Peyer's patch (tissue), 4 donors: Measurements from ENCODE around the gene DCANP1. TPM values are rescaled to one million over a fixed set of nuclear protein-coding genes. Genes with fewer than 3 reads are reported as not detected.
"Not testable (repeated sequence)": the region's sequence is repeated elsewhere in the genome, so short reads cannot be mapped to it uniquely, and the experiment has no call there.

ENCODE experiments used
- DNase-seq, 3 donors: peaks; one replicate each; pipeline ENCODE4 v3.0.0-alpha.2; 2017 to 2019
- H3K27ac ChIP-seq, 4 donors: fragments of 200-600 bp; sonication (generic); one replicate each; pipeline ENCODE4 v1.5.1; 2016 to 2019
- H3K27me3 ChIP-seq, 2 donors: fragments of 200-600 bp; sonication (generic); one replicate each; pipeline ENCODE4 v1.5.1; 2019
- H3K36me3 ChIP-seq, 3 donors: fragments of 200-600 bp; sonication (generic); one replicate each; pipeline ENCODE4 v1.5.1; 2016 to 2019
- H3K4me1 ChIP-seq, 4 donors: fragments of 200-600 bp; sonication (generic); one replicate each; pipeline ENCODE4 v1.5.1; 2016 to 2019
- H3K4me3 ChIP-seq, 4 donors: fragments of 200-600 bp; sonication (generic); 1 replicate in 3 of 4; 2 replicates in 1 of 4; pipeline ENCODE4 v1.5.1; 2016 to 2019; ENCODE audit warnings: mild to moderate bottlenecking in 1 of 4
- H3K9me3 ChIP-seq, 4 donors: fragments of 200-600 bp; sonication (generic); one replicate each; pipeline ENCODE4 v1.5.1; 2016 to 2019; ENCODE audit warnings: mild to moderate bottlenecking in 1 of 4
- POLR2A ChIP-seq, 2 donors: fragments of 450-650 bp; IDR thresholded peaks; one replicate each; pipeline ENCODE4 v1.5.1; 2017; ENCODE audit warnings: antibody characterized with exemption in 2 of 2, mild to moderate bottlenecking in 2 of 2, moderate library complexity in 2 of 2
- total RNA-seq, 4 donors: library from RNA; depleted of rRNA; stranded (reverse); fragments of >200 nt; gene quantifications; one replicate each; pipeline ENCODE4 v1.1.0, GENCODE V29; 2016
- TF ChIP-seq, protein P1 (sequence below), 6 experiments: fragments of 450-650 bp in 4 of 6; fragments of 200-600 bp in 2 of 6; sonication (generic) in 1 of 6; IDR thresholded peaks; one replicate each; pipeline ENCODE4 v1.5.1; 2017 to 2019; ENCODE audit warnings: antibody characterized with exemption in 6 of 6, mild to moderate bottlenecking in 3 of 6, moderate library complexity in 1 of 6

Gene DCANP1, protein sequence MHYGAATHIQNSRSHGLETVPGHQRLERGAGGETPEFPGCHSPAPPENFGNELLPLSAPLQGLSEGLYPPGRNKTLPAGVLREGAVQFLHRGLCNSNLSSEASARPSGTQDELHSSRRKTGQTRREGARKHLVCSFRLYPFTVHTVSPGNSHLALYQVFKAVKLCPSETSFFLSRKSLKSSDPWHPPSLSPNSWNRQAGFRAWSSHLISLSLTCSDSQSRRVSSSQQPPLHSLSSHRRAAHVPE
- total RNA-seq, result 1 to 10 TPM in 1 of 4 donors, under 1 TPM in 1, not detected in 2; 0.27 to 1.7 TPM

DNA sequence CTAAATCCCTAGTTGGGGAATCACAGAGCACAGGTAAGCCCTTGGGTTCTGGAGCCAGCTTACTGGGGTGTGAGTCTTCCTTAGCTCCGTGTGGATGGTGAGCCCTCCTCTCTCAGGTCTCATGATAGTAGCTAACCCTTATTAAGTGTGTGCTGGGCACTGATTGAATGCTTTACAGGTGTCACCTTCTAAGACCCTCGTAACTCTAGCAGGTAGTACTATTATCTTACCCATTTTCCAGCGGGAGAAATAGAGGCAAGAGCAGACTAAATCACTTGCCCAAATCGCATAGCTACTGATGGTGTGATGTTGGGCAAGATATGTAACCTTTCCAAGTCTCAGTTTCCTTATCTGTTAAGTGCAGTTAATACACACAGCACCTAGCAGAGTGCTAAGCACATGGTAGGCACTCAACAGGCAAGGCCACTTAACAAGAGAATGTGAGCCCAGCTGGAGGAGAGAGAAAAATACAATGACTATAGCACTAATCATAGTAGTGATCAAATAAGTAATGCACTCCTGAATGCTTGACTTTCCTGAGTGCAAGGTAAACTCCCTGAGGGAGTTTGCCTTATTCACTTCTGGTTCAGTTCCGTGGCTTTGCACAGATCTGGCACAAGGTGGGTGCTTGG is at the start of gene DCANP1:
DCANP1 (minus strand) TSS at position 51 of the 632 bp plus-strand sequence. CDS start 240 bp downstream, outside the sequence.
- no peak for TF ChIP-seq POLR2A (IDR thresholded peaks at IDR 0.05)
- TF ChIP-seq, protein P1, sequence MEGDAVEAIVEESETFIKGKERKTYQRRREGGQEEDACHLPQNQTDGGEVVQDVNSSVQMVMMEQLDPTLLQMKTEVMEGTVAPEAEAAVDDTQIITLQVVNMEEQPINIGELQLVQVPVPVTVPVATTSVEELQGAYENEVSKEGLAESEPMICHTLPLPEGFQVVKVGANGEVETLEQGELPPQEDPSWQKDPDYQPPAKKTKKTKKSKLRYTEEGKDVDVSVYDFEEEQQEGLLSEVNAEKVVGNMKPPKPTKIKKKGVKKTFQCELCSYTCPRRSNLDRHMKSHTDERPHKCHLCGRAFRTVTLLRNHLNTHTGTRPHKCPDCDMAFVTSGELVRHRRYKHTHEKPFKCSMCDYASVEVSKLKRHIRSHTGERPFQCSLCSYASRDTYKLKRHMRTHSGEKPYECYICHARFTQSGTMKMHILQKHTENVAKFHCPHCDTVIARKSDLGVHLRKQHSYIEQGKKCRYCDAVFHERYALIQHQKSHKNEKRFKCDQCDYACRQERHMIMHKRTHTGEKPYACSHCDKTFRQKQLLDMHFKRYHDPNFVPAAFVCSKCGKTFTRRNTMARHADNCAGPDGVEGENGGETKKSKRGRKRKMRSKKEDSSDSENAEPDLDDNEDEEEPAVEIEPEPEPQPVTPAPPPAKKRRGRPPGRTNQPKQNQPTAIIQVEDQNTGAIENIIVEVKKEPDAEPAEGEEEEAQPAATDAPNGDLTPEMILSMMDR (IDR thresholded peaks at IDR 0.05), result no peak
- Histone ChIP-seq H3K4me1 (no peaks in the 10 kb centered on the region), H3K27me3 (no peaks in the 10 kb centered on the region), H3K36me3 (no peaks in the 10 kb centered on the region), H3K9me3 (no peaks in the 10 kb centered on the region), H3K27ac (no peak within 1 kb of the TSS), H3K4me3 (no peak within 1 kb of the TSS)
- no peak for DNase-seq

DNA sequence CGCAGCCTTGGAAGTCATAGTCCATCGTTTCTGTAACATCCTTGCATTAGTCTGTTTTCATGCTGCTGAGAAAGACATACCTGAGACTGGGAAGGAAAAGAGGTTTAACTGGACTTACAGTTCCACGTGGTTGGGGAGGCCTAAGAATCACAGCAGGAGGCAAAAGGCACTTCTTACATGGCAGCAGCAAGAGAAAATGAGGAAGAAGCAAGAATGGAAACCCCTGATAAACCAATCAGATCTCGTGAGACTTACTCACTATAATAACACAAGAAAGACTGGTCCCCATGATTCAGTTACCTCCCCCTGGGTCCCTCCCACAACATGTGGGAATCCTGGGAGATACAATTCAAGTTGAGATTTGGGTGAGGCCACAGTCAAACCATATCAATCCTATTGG is 48.4 kb upstream of the DCANP1 start:
- not testable (repeated sequence) for H3K36me3 ChIP-seq, H3K4me3 ChIP-seq, H3K27me3 ChIP-seq, H3K27ac ChIP-seq, H3K4me1 ChIP-seq, DNase-seq, H3K9me3 ChIP-seq

DNA sequence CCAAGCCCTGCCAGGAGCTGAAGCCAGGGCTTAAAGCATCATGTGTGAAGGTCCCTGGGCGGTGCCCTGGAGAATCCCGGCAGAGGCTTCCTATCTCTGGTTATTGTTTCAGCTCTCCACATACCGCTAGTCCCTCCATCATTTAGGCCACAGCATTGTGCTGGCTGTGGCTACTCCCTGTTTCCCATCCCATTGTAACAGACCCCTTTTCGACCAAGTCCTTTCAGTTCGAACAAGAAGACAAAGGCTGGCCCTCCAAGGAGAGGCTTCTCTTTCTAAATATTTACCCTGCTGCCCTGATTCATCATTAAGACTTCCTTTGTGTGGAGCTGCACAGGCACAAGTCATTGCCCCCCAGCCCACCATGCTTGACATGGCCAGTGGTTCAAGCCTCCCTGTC is 47.0 kb upstream of the DCANP1 start:
- no peak overlapping the region for H3K27ac ChIP-seq
- peaks cover 0 to 12% of the 10 kb centered on the region in 2 donors for H3K27me3 ChIP-seq
- H3K9me3 ChIP-seq, result no peaks in the 10 kb centered on the region
- no peak for DNase-seq
- H3K4me1 ChIP-seq, result peaks cover 0 to 12% (median 0%) of the 10 kb centered on the region in 4 donors
- no peak overlapping the region for H3K4me3 ChIP-seq
- no peaks in the 10 kb centered on the region for H3K36me3 ChIP-seq
- TF ChIP-seq, protein P1 (IDR thresholded peaks at IDR 0.05), result no peak
- no peak for TF ChIP-seq POLR2A (IDR thresholded peaks at IDR 0.05)

DNA sequence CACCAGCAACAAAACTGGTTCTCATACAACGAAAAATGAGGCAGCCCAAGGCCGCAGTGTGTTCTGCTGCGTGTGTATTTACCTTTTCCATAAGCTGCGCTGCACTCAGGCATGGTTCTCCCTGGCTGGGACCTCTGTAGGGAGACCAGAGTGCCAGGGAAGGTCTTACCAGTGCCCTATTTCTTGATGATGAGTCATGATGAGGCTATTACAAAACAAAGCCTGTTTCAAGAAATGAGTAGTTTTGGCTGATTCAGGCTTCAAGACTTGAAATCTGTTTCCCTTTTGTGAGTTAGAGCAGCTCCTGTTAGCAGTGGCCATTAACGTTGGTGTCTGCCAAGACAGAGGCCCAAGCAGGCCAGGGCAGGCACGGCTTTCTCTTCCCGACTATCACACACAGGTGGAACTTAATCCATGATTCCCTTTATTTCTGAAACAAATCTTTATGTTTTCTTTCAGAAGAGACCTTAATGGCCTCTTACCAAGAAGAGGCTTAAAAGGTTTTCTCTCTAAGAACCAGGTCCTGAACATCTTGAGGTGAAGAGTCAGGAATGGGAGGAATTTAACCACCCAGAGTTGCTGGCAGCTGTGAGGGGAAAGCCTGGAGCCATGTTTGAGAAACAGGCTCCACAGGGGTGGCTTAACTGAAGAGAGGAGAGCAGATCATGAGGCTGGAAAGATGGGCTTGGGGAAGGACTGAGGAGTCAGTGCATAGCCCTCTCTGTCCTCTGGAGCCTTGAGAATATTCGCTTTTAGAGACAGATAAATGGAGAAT is 46.4 kb upstream of the DCANP1 start:
- Histone ChIP-seq H3K4me1 (peaks cover 0 to 18% (median 0%) of the 10 kb centered on the region in 4 donors), H3K36me3 (no peaks in the 10 kb centered on the region), H3K4me3 (no peak overlapping the region), H3K27me3 (peaks cover 0 to 18% of the 10 kb centered on the region in 2 donors), H3K9me3 (no peaks in the 10 kb centered on the region), H3K27ac (no peak overlapping the region)
- no peak for TF ChIP-seq POLR2A (IDR thresholded peaks at IDR 0.05)
- no peak for DNase-seq

DNA sequence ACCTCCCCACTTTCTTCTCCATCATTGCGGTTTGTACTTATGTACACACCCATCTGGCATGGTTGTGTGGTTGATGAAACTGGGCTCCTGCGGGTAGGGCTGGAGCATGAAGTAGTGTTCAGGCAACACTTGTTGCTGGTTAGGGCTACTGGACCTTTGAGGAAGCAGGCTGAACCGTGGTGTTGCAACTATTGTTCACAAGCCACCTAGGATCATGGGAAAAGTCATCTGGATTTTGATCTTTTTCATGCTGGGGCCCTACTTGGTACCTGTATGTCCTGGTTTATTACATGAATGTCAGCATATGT is 45.1 kb upstream of the DCANP1 start:
- DNase-seq, result no peak
- no peak overlapping the region for H3K27ac ChIP-seq
- peaks cover 0 to 28% of the 10 kb centered on the region in 2 donors for H3K27me3 ChIP-seq
- H3K9me3 ChIP-seq, result no peaks in the 10 kb centered on the region
- no peak overlapping the region for H3K4me3 ChIP-seq
- peaks cover 0 to 21% (median 0%) of the 10 kb centered on the region in 4 donors for H3K4me1 ChIP-seq
- no peak for TF ChIP-seq POLR2A (IDR thresholded peaks at IDR 0.05)
- TF ChIP-seq, protein P1 (IDR thresholded peaks at IDR 0.05), result no peak
- no peaks in the 10 kb centered on the region for H3K36me3 ChIP-seq

DNA sequence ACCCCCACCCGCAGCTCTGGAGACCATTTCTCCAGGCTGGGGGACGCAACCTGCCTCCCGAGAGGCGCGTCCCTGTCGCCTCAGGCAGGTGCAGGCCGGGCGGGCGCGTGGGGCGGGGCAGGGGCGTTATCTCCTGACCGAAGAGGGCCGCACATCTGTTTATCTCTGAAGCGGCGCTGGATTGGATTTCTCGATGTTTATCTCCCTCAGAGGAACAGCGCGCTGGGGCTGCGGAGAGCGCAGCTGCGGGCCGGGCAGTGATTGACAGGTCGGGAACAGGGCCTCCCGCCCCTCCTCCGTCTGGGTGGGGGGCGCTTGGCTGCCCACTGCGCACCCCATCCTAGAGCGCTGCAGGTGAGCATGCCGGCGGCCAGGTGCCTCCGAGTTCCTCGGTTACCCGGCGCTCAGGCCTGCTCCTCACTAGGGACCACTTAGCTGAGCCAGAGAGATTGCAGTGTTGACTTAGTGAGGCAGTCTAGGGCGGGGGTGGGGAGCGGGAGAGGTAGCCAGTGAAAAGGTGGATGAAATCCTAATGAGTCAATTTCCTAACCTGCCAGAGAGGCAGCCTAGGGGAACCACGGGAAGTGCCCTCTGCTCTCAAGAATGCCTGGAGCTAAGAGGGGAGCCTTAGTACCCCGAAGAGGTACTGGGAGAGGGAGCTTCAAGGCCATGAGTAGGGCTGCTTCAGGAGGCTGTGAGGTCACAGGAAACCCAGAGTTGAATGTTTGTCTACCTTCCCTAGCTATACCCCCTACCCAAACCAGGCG is 44.6 kb upstream of the DCANP1 start:
- H3K4me3 ChIP-seq, result no peak overlapping the region
- no peak for DNase-seq
- no peaks in the 10 kb centered on the region for H3K36me3 ChIP-seq
- H3K9me3 ChIP-seq, result no peaks in the 10 kb centered on the region
- H3K27ac ChIP-seq, result no peak overlapping the region
- H3K4me1 ChIP-seq, result peaks cover 0 to 21% (median 0%) of the 10 kb centered on the region in 4 donors
- TF ChIP-seq, protein P1 (IDR thresholded peaks at IDR 0.05), result no peak
- no peak for TF ChIP-seq POLR2A (IDR thresholded peaks at IDR 0.05)
- H3K27me3 ChIP-seq, result peaks cover 0 to 29% of the 10 kb centered on the region in 2 donors
